G401.6 (cell line): ENCODE measurements around the gene CCDC116.
"Not testable (repeated sequence)": the region's sequence is repeated elsewhere in the genome, so short reads cannot be mapped to it uniquely, and the experiment has no call there.

ENCODE experiments used
- FAIRE-seq: peaks from 2 replicates; lab custom pipeline; 2012; peaks lifted over from hg19 to GRCh38; lab: Jason Lieb, UNC

CCDC116 gene

DNA sequence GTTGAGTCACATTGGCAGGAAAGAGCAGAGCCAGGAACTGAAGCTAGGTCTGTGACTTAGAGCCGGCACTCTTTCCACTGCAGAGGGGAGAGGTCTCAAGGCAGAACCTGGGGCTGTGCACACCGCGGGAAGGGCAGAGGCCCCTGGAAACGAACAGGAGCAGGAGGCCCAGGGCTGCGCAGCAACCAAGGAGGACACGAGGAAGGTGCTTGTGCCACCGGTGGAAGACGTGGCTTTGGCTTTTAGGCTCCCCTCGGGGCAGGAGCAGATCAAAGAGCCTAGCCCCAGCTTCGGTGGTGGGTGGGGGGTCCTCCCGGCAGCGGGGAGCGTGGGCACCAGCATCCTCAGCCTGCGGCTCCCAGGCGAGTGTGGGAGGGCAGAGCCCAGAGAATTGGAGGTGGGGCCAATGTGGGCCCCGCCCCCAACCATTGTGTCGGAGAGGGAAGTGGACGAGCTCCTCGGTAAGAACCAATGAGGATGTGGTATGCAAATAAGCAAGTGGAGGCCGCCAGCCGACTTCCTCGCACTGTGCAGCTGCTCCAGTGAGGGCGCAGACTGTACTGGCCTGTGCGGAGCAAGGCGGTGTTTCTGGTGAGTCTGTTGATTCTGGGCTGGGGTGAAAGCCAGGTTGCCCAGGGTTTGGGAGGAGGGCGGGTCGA, at the start of gene CCDC116:
TSS of gene CCDC116 (plus strand) at position 524 of the 659 bp plus-strand sequence. CDS start 422 bp downstream, outside the sequence.
- no peak for FAIRE-seq

DNA sequence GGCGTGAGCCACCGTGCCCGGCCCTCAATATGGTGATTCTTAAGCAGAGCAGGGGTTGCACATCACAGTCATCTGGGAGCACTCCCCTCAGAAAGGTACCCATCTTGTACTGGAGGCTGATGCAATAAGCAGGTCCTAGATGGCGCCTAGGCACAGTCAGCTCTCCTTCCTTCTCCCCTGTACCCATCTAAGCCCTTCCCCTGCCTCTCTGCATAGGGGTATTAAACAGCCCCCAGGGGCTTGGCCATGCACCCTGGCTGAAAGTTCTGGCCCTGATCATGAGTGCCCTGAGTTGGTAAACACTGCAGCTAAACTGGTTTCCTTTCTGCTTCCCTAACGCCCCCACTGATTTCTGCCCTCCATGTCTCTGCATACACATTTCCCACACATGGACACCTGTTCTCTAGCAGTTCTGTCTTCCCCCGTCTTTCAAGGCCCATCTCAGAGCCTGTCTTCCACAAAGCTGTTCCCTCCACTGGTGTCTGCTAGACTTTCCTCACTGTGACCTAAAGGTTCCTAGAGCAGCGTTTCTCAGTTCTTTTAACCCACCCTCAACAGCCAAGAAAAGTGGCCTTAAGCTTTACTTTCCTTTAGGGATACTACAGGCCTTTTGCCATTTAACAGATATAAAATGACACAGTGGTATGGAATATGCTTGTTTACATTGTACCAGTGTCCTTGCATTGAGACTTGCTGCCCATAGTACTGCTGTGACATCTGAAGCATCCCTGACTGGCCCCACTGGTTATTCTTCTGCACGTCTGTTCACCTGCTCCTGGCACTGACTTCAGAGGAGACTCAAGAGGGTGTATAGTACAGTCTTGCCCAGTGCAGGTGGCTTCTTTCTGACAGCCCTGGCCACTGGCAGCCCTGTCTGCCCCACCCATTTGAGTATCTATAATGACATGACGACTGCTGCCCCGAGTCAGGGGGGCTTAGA, 49.5 kb upstream of the CCDC116 start:
- no peak for FAIRE-seq

DNA sequence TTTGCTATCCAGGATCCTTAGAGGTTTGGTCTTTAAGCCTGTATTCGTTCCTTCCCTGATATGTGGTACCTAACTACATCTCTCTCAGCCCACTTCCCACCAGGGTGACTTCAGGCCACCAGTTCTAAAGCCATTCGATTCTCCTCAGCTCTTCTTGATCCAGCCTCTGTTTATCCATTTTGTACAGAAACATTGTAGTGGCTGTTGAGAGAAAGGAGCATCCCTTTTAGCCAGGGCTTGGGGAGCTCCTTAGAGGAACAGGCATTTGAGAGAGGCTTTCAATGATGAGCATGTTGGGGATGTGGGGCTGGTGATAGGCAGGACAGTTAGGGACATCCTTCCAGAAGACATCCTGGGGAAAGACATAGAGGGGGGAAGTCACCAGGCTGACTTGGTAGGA, 47.2 kb upstream of the CCDC116 start:
- FAIRE-seq: no peak

DNA sequence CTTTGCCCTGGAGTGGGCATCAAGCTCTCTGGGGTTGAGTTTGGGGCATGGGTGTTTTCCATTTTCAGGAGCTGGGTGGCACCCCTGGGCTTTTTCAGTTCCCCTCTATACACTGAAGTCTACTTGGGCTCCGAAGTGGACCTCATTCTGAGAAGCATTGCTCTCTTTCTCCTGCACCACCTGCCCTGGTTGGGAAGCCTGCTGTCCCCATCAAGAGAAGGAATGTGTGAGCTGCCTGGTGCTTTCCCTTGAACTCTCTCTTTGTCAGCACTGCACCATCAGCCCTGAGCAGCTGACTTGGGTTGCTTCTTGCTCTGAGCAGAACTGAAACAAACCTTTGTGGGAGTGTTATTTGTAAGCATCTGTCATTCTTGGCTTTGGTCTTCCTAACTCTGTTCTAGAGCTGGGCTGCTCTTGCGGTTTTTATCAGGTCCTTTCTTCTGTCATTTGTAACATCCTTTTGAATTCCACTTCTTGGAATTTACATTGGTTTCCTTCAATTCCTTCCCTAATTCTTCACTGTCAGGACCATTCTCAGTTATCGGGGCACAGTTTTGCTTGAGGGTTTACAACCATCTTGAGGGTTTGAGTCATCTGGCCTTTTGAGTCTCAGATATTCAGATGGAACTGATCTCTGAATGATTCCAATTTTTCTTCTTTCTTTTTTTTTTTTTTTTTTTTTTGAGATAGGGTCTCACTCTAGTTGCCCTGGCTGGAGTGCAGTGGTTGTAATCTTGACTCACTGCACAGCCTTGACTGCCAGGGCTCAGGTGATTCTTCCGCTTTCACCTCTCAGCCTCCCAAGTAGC, 44.6 kb upstream of the CCDC116 start:
- no peak for FAIRE-seq

DNA sequence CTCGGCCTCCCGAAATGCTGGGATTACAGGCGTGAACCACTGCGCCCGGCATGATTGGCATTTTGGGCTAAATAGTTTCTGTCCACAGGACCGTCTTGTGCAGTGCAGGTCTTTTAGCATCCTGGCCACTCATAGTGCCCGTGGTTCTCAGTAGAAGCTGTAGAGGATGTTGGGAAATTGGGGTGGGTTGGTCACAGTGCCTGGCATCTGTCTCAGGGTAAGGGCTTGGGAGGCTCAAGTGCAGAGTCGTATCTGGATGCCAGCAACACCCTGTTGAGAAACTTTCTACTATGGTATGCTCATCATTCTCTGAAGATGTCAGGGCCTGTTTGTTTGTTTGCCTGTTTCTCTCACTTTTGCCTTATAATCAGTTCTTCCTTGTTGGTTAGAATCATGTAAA, 43.2 kb upstream of the CCDC116 start:
- FAIRE-seq: no peak

- no peak for FAIRE-seq
Observed at GRCh38 chr22:21590809-21591641, 41.5 kb upstream of the CCDC116 start.

- no peak for FAIRE-seq
Observed at GRCh38 chr22:21591695-21592094, 40.9 kb upstream of the CCDC116 start.

GRCh38 chr22:21592422-21592821, 40.1 kb upstream of the CCDC116 start:
- no peak for FAIRE-seq

DNA sequence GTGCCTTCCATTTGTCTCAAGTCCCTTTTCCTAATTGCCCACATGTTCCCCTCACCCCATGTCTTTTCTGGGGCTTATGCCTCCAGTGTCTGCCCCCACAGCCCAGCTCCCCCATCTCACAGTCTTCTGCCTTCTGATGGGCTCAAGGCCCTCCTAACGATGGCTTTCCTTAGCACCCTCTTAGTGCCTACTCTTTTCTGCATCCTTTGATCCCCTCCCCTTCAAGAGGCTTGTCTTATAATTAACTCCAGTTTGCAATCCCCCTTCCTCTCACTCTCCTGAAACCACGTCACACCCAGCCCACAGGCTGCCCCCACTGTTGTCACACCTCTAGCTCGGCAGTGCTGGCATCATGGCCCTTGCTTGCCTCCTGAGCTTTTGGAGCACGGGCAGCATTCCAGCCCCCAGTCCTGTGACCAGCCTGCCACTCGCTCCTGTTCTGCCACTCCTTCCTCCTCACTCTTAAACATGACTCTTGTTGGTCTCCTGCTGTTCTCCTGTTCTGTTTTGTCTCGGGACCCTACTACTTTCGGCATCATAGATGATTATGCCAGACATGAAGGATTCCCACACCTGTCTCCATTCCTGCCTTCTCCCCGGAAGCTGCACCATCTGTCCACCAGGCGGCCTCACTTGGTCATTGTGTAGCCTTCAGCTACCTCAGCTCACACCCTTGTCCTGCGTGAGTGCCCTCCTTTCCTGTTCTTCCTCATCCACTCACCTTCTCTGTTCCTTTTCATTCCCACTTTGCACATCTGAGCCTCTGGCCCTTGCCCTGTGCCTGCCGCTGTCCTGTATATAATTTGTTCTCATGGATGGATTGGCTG, 38.9 kb upstream of the CCDC116 start:
- no peak for FAIRE-seq

- no peak for FAIRE-seq
Observed at GRCh38 chr22:21594865-21595452, 37.6 kb upstream of the CCDC116 start.

GRCh38 chr22:21596356-21597135, 36.0 kb upstream of the CCDC116 start:
- not testable (repeated sequence) for FAIRE-seq

GRCh38 chr22:21598302-21598701, 34.3 kb upstream of the CCDC116 start:
- no peak for FAIRE-seq

GRCh38 chr22:21599053-21599893, 33.3 kb upstream of the CCDC116 start:
- FAIRE-seq: no peak

- no peak for FAIRE-seq
Observed at GRCh38 chr22:21602579-21602978, 30.0 kb upstream of the CCDC116 start.

DNA sequence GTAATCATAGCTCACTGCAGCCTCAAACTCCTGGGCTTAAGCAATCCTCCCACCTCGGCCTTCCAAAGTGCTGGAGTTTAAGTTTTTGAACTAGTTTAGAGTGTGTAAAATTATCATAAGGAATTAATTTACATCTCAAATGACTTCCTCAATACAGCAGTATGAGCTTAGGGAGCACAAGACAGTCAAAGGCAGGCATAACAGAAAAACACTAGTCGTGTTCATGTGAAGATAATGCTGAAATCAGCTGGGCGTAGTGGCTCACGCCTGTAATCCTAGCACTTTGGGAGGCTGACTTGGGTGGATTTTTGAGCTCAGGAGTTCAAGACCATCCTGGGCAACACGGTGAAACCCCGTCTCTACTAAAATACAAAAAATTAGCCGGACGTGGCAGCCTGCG, 28.6 kb upstream of the CCDC116 start:
- FAIRE-seq: no peak

GRCh38 chr22:21605887-21606564, 26.5 kb upstream of the CCDC116 start:
- FAIRE-seq: no peak

DNA sequence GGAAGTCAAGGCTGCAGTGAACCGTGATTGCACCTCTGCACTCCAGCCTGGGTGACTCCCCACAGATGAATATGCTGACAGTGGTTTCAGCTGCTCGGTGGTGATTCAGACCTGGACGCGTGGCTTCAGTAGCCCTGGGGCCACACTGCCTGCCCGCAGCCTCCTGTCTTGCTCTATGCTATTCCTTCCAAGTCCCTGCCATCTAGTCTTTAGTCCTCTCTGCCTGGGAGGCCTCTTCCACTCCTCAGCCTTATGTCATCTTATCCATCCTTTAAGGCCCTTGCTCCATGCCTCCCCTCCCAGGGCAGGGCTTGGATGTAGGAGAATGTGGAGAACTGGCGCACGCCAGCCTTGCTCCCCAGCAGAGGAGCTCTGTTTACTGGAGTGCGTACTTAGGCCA, 25.8 kb upstream of the CCDC116 start:
- no peak for FAIRE-seq

GRCh38 chr22:21609556-21610157, 22.9 kb upstream of the CCDC116 start:
- FAIRE-seq: not testable (repeated sequence)
